ENCODE results near the gene MFF.
"Not testable (repeated sequence)": the region's sequence is repeated elsewhere in the genome, so short reads cannot be mapped to it uniquely, and the experiment has no call there.

Gene MFF

DNA sequence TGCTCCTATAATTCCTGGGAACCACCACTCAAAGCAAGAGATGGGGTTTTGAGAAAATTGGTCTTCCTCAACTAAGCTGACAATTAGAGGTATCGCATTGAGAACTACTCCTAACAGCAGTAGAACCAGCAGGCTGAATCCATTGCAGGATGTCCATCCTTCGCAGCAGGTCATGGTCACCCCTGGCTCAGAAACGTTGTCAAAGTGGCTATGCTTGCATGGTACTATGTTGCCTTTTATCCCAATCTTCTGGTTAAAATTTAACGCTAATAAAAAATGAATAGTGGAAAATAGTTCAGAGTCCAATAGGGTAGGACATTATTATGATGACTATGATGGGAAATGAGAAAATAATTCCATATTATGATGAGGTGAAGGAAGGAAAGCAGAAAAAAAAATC lies 54.0 kb downstream of the MFF start, which contains the start of gene TM4SF20:
TM4SF20 (minus strand) TSS at position 212 of the 400 bp plus-strand sequence; CDS start at position 174, 38 bp downstream.
- DNase-seq = no peak

- DNase-seq = peak; percentile 27
Observed at GRCh38 chr2:227382241-227382835, 57.3 kb downstream of the MFF start.

GRCh38 chr2:227383686-227384085 lies 58.6 kb downstream of the MFF start:
- DNase-seq = no peak

- DNase-seq = no peak
Observed at GRCh38 chr2:227386630-227387029, 61.6 kb downstream of the MFF start.

DNA sequence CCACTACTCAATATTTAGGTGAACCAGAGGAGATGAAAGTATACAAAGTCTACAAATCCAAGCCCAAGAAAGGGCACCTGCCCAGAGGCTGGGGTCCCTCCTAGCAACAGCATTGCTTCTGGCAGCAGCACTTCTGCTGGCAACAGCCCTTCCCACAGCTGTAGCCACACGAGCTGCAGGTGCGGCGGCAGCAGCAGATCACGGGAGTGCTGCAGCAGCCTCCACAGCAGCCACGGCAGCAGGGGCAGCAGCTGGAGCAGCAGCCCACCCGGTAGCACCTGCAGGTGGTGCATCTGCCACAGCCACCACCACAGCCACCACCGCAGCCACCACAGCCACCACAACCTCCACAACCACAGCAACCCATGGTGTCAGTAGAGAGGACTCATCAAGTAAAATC lies 62.5 kb downstream of the MFF start, which contains the start of gene SCYGR1:
SCYGR1 (minus strand) TSS at position 367 of the 400 bp plus-strand sequence; CDS start at position 367, 0 bp downstream.
- not testable (repeated sequence) for DNase-seq

- DNase-seq = no peak
Observed at GRCh38 chr2:227388537-227389011, 63.5 kb downstream of the MFF start.

DNA sequence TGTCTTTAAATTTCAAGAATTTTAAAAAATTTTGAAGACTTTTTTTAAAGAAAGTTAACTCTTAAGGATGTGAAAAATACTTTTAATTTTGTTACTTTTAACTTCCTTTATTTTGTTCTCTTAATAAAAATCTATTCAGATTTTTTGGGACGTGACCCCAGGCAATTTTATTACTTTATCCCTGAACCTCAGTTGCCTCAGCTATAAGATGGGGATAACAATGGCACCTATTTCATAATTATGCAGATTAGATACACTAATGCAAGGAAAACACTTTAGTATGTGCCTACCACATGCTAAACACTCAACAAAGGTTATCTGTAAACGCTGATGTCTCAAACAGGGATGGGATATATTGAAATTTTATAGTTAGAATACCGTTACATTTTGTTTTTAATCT lies 64.2 kb downstream of the MFF start:
- no peak for DNase-seq

DNA sequence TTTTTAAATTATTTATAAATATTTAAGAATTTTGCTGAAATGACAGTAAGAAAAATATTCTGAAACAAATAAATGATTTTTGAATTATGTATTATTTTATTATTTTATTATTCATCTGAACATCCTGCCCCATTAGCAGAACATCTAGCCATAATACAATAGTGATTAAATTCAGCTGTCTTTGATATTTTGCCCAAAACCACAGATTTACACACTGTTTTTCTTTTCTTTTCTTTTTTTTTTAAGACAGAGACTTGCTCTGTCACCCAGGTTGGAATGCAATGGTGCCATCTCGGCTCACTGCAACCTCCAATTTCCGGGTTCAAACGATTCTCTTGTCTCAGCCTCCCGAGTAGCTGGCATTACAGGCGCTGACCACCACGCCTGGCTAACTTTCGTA lies 64.6 kb downstream of the MFF start:
- DNase-seq = no peak

DNA sequence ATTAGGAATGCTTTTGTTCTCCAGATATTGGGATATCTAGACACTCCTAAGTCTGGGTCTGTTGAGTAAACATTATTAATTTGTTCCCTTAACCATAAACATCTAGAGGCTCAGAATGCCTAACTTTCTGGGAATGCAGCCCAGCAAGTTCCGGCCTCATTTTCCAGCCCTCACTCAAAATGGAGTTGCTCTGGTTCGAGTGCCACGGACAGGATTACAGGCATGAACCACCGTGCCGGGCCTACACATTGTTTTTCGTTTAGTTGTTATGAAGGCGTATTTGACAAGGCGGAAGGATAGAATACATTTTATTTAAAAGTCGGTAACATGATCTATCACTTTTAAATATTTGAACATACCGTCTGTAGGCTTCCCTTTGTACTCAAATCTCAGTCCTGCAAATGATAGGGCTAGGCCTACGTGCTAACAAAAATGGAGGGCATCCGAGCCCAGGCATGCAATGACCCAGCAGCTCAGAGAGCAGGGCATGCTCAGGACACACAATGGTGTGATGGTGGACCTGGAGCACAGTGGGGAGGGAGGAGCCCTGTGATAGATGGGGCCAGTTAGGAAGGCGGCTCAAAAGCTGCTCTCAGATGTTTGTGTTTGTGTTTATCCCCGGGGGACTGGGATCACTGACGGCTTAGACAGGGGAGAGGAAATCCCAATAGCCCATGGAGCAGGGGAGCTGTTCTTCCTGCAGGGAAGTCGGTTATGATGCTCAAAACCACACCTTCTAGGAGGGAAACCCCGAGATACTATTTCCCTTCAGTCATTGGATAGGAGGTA lies 65.6 kb downstream of the MFF start:
- DNase-seq = no peak

GRCh38 chr2:227394401-227394800 lies 69.3 kb downstream of the MFF start:
- no peak for DNase-seq

- DNase-seq = no peak
Observed at GRCh38 chr2:227395556-227395955, 70.5 kb downstream of the MFF start.

- DNase-seq = no peak
Observed at GRCh38 chr2:227397562-227397961, 72.5 kb downstream of the MFF start.

- no peak for DNase-seq
Observed at GRCh38 chr2:227398684-227399670, 73.9 kb downstream of the MFF start.

DNA sequence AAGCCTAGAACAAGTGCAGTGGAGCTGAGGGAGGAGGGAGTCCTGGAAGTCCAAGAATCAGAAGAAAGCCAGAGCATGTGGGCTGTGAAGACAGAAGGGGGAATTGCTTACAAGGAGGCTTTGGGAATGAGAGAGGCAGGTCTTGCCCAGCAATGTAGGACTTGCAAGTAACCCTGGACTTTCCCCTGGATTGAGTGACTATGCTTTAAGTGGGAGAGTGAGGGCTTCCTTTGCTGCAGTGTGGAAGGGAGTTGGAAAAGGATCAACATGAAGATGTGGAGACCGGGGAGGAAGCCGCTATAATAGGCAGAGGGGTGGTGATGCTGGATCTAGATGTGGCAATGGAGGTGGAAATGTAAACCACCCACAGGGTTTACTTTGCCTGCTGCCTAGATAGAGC lies 76.5 kb downstream of the MFF start:
- DNase-seq = no peak

DNA sequence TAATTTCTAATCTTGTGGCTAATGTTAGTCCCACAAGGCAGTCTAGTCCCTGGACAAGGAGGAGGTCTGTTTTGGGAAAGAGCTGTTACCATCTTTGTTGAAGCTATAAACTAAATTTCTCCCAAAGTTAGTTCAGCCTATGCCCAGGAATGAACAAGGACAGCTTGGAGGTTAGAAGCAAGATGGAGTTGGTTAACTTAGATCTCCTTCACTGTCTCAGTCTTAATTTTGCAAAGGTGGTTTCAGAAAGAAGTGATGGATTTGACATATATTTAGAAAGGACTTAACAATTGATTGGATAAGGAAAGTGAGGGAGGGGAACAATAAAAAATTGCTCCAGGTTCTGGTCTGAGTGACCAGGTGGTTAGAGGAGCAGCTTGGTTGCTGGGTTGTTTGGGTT lies 77.3 kb downstream of the MFF start:
- no peak for DNase-seq

DNA sequence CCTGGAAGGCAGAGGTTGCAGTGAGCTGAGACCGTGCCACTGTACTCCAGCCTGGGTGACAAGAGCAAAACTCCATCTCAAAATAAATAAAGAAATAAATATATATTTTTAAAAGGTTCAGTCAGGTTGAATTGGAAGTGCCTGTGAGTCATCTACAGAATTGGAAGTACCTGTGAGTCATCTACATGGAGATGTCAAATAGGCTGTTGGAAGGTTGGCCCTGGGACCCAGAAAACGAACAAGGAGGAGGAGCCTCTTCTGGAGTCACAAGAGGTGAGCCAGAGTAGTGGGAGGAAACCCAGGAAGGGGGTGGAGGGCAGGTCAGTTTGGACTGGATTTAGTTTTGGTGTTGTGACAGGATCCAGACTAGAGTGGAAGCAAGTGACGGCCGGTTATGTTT lies 77.9 kb downstream of the MFF start:
- DNase-seq = peak; percentile 28

DNA sequence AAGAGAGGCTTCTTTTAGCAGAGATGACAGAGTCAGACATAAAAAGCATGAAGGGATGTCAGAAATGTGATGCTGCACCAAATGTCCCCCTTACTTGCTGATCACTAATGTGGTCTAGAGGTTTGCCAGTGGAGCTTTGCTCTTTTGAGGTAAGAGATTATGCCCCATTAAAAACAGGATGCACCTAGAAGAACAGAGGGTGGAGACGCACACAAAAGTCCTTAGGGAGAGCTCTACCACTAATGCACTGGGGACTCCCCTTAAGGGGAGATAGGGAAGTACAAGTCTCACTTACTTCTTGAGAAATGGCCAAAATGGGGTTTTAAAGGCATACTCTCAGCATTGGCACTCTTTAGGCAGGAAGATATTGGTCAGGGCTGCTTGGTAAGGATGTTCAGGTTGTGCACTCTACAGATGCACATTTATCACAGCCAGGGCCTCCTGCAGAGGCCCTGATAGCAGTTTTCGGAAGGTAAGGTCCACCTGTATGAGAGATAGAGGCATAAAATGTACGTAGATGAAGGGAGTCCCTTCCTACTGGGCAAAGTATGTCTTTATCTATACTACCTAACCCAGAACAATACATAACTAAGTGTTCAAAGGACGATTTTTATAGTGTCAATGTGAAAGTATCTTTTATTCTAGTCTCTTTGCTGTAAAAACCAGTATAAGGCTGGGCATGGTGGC lies 79.7 kb downstream of the MFF start:
- no peak for DNase-seq

DNA sequence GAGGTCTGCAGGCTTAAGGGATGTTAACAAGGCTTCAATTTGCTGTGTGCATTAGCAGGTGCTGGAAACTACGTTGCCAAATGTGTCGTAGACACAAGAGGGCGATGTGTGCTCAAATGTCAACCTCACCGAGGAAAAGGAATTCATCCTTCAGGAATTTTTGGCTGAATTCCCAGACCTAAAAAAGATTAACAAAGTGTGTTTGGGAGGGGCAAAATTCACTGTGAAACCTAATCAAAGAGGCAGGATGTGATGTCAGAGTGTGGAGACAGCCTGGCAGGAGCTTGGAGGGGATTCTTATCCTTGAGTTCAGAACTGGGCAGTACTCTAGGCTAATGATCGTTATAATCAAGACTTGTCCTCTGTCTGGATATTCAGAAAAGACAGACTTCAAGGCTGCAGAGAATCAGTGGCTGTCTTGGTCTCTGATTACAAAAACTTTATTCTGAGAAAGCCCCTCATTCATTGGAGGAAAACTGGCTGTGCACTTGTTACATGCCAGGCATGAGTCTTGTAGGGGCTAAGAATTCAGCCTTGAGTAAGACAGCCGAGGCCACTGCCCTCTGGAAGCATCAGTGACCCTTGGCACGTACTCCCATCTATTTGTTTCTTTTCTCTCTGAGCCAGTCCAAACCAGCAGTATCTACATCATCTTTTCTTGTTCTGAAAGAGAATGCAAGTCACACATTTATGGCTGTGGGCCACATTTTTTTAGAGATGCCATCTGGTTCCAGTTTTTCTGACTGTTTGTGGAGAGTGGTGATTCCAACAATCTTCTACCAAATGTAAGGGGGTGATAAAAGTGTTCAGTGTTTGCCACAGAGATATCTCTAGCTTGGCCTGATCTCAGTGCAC lies 81.4 kb downstream of the MFF start:
- peak; percentile 30 for DNase-seq
